GM12872 (cell line): ENCODE data around the gene MALL.

Experiments
- TF ChIP-seq, protein P1 (sequence below): IDR thresholded peaks from 3 replicates; pipeline ENCODE4 v1.5.1; 2011; ENCODE audit warnings: low read depth, mild to moderate bottlenecking, low read length, moderate library complexity; ENCODE audit not compliant: insufficient read depth

The MALL gene

DNA sequence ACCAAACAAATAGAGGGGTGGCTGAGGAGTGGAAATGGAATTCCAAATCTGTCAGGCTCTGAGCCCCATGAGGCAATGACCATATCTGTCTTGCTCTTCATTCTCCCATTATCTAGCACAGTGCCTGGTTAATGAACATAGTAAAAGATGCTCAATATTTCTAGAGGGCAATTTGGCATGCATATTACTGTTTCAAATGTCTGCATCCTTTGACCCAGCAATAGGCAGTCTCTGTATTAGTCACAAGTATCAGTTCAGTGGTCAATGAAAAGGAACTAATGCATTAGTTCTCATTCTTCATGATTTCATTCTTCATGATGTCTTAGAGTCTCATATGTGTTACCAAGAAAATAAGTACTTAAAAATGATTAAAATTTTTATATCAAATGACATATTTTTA lies 28.4 kb upstream of the MALL start:
- TF ChIP-seq, protein P1, sequence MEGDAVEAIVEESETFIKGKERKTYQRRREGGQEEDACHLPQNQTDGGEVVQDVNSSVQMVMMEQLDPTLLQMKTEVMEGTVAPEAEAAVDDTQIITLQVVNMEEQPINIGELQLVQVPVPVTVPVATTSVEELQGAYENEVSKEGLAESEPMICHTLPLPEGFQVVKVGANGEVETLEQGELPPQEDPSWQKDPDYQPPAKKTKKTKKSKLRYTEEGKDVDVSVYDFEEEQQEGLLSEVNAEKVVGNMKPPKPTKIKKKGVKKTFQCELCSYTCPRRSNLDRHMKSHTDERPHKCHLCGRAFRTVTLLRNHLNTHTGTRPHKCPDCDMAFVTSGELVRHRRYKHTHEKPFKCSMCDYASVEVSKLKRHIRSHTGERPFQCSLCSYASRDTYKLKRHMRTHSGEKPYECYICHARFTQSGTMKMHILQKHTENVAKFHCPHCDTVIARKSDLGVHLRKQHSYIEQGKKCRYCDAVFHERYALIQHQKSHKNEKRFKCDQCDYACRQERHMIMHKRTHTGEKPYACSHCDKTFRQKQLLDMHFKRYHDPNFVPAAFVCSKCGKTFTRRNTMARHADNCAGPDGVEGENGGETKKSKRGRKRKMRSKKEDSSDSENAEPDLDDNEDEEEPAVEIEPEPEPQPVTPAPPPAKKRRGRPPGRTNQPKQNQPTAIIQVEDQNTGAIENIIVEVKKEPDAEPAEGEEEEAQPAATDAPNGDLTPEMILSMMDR: no peak

DNA sequence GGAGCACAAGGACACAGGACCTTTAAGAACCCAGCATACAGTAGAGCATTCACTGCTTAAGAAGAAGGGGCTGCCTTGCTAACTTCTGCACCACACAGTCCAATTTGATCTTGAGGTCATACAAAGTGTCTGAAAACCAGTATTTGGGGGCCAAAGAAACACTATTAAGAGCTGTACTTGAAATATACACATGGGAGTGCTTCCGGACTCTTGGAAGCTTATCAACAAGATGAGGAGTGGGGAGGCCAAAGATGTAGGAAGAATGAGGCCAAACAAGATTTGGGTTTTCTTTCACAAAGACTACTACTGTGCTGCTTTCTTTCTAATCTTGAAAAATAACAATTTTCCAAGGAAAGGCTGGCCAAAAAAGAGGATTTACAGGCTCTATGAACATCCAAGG lies 24.8 kb upstream of the MALL start:
- TF ChIP-seq, protein P1: no peak

DNA sequence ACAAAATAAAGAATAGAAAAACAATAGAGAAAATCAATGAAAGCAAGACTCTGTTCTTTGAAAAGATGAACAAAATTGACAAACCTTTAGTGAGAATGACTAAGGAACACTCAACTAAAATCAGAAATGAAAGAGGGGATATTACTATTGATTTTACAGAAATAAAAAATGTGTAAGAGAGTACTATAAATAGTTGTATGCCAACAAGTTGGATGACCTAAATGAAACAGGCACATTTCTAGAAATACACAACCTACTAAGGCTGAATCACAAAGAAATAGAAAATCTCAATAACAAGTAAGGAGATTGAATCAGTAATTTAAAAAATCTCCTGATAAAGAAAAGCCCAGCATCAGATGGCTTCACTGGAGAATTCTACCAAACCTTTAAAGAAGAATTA lies 18.4 kb upstream of the MALL start:
- TF ChIP-seq, protein P1: no peak

DNA sequence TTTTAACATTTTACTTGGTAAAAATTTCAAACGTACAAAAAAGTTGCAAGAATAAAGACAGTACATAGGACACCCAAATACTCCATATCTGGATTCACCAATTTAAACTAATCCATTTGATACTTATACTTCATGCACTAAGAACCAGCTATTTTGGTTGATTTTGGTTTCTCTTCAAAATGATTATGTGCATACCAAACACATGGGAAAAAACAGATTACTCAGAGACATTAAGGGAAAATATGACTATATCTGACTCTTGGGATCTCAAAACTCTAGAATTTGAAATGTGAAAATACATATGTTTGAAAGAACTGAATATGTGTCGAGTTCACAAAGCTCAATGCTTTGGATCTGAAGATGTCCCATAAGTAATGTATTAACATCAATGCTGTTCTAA lies 15.5 kb upstream of the MALL start:
- TF ChIP-seq, protein P1: no peak

DNA sequence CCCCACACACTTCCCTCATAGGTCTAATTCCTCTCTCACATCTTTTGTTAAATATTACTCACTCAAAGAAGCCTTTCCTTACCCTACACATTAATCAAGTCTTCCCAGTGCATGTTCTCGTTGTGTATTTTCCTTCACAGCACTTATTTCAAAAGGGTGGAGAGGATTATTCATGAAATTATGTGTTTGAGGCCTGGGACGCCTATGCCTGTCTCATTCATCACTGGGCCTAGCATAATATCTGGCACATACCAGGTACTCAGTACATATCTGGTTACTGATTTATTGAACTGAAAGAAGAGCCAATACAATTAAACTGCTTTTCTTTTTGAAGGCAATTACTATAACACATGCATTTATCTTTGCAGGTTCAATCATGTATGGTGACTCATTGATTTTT lies 15.1 kb upstream of the MALL start:
- TF ChIP-seq, protein P1: no peak

DNA sequence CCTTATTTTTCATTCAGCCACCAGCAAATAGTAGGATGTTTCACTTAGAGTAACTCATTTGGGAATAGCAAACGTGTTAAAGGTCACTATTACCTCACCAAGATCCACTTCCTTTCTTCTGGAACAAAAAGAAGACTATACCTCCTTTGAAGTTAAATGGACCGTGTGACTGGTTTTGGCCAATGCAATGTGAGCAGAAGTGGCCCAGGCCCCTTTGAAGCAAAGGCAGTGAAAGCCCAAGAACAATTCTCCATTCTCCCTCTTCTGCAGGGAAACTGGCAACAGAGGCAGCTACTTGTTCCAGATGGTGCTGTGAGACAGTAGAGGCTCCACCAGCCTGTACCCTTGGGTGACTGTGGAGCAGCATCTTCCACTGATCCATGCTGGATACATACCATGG lies 11.3 kb upstream of the MALL start:
- TF ChIP-seq, protein P1: no peak

DNA sequence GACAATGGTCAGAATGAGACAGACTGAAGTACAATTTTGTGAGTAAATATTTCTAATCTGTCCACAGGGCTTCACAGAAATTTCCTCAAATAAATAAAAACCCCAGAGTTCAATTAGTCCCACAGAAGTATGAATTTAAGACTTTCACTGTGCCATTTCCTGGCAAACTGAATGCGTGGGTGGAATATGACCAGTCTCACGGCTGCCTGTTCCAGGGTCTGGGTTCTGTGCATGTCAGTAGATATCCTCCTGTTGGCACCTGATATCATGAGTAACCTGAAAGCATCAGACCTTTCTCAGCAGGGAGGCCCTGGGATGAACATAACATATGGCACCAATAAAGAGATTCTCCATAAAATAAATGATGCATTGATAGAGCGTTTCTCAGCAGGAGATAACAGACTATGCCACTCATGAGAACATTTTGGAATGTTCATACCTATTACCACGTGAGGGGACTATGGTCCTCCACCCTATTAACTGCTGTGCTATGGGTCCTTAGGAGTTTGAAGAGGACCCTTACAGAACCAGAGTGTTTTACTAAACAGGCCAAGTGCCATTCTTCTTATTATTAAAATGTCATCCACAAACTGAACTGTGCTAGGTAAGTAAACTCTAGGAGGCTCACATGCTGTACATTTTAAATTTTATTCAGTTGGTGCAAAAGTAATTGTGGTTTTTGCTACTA lies 10.6 kb upstream of the MALL start:
- TF ChIP-seq, protein P1: no peak
